NCI-H1105 treated with DMSO at 0.1 percent for 48 hours (cell line): ENCODE data around the gene SLC5A12.
A peak's percentile ranks its signal among the peaks of the same experiment; 100 is the strongest.

Experiments
- DNase-seq: peaks from one replicate; lab custom pipeline; 2025; lab: John Stamatoyannopoulos, UW

Gene SLC5A12, protein sequence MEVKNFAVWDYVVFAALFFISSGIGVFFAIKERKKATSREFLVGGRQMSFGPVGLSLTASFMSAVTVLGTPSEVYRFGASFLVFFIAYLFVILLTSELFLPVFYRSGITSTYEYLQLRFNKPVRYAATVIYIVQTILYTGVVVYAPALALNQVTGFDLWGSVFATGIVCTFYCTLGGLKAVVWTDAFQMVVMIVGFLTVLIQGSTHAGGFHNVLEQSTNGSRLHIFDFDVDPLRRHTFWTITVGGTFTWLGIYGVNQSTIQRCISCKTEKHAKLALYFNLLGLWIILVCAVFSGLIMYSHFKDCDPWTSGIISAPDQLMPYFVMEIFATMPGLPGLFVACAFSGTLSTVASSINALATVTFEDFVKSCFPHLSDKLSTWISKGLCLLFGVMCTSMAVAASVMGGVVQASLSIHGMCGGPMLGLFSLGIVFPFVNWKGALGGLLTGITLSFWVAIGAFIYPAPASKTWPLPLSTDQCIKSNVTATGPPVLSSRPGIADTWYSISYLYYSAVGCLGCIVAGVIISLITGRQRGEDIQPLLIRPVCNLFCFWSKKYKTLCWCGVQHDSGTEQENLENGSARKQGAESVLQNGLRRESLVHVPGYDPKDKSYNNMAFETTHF

DNA sequence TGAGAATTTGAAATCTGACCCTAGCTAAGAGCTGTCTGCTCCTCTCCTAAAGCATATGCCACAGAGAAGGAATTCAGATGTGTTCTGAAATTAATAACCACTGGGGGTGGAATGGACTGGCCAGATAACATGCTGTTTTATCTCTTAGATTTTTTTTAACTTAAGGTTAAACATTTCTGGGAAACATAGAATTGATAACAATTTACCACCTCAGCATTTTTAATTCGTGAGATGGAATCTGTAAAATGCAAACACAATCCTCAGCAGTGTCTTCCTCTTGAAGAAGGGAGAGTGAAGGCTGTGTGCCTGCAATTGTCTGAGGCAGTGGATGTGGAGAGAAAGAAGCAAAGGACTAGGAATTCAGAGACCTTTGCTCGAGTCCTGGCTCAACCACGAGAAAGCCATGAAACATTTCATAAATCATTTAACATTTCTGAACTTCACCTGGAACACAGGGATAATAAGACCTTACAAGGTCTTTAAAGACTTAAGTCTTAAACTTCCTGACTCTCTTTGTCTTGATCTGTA, at the start of gene SLC5A12:
TSS of gene SLC5A12 (minus strand) at position 113 of the 528 bp plus-strand sequence. CDS start 346 bp downstream, outside the sequence.
- no peak for DNase-seq

DNA sequence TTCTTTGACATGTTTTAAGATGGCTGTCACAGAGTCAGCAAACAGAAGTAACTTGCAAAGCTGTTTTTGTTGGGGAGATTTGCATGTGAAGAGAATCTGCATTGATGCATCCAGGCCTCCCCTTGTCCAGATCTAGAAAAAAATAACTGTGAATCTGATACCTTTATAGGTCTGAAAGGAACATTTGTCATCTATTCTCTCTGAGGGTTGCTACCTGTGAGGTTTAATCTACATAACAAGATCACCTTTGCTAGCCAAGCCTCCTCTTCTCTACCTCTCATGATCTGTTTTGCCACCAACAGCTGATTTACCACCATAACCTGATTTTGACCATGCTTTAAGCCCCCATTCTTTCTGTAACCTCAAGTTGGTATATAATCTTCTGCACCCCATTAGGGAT, 47.2 kb upstream of the SLC5A12 start:
- DNase-seq, result no peak

- DNase-seq, result no peak
Measured at GRCh38 chr11:26767060-26767459, 45.2 kb upstream of the SLC5A12 start.

GRCh38 chr11:26765323-26765722, 43.5 kb upstream of the SLC5A12 start:
- no peak for DNase-seq

DNA sequence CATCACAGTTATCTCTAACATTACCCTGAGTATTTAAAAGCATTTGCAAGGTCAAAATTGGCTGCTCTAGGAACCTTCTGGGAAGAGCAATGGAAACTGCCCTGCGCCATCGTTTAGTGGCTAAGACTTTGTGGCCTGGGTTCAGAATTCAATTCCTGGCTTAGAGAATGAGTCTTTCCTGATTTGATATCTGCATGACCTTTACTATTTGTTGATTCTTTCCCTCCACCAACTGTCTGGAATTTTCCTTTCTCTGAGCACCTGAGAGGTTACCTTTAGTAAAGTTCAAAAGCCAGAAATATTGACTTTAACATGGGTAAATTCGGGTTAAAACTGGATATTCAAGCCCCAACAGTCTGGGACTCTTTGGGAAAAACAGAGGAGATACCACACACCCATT, 43.0 kb upstream of the SLC5A12 start:
- no peak for DNase-seq

DNA sequence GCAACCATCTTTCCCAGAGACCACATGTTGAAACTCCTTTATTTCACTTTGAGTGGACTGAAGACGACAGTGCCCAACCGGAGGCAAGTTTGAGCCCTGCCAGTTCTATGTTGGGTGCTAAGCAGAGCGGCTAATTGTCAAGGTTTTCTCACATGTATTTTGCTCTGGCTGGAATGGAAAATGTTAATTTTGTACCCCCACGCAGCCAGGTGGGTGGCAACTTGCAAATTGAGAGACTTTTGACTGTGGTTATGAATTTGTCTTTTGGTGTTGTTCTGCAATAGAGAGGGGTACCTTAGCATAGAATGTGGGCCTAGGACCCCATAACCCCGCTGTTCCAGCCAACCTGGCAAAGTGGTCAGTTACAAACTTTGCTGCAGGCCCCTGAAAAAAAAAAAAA, 42.5 kb upstream of the SLC5A12 start:
- DNase-seq, result no peak

- no peak for DNase-seq
Measured at GRCh38 chr11:26762089-26762488, 40.2 kb upstream of the SLC5A12 start.

GRCh38 chr11:26761361-26761809, 39.5 kb upstream of the SLC5A12 start:
- no peak for DNase-seq

- no peak for DNase-seq
Measured at GRCh38 chr11:26757995-26758394, 36.1 kb upstream of the SLC5A12 start.

DNA sequence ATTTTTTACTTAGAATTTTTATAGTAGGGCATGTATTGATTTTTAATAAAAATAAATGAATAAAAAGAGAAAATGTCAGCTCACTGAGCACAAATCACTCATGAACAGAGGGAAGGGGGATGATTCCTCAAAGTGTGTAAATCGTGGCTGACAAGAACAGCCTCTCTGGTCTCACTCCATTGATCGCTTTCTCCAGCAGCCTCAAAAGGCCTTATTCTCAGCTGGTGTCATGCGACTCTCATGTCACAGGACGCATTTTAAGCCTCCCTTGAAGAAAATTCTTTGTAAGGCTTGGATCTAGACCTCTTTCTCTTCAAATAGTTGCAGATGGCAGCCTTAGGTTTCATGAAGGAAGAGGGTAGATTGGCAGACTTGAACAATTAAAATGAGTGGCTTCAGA, 33.9 kb upstream of the SLC5A12 start:
- DNase-seq, result no peak

DNA sequence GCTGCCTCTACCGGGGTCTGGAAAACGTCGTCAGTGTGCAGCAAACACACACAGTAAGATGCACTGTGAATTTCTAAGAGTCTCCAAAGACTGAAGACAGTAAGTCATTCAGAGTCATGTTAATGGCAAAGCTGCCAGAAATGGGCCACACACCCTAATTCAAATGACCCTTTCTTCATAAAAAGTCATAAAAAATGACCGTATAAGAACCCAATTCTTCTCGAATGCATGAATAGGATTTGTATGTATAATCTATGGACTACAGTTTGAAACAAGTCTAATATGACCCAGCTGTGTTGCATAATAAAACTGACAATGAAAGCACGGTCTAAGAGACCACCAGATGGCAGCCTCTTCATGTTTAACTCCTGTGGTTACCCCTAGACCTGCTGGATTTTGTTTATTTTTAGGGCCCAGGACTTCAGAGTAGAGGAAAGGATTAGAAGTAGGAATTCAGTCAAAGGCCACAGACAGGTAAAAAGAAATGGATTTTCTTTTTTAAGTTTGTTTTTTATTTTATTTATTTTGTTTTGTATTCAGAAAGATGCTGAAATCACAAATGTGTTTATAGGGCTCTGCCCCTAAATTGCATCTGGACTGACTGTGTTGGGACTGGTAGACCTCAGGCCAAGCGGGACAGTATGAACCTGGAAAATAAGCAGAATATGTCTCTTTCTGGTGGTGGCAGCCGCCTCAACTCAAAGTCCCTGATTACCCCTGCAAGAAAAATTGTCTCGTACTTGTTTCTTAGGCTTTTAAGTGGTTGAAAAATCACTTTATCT, 32.1 kb upstream of the SLC5A12 start:
- peak; percentile 70 for DNase-seq

DNA sequence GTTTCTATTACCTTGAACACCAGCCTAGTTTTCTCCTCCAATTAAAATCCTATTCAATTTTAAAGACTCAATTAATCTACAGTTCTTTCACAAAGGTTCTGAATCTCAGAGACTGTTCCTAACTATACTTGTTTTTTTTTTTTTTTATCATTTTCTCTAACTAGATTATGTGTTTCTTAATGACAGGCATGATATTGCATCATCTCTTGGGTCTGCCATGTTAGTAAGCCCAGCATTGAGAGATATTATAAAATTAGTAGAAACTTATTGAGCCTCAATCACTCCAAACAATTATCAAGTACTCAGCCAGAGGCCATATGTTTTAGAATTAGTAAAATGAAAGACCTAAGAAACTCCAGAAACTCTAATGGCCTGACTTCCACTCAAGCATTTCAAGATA, 28.1 kb upstream of the SLC5A12 start:
- DNase-seq, result no peak

GRCh38 chr11:26743622-26744021, 21.8 kb upstream of the SLC5A12 start:
- DNase-seq, result no peak

DNA sequence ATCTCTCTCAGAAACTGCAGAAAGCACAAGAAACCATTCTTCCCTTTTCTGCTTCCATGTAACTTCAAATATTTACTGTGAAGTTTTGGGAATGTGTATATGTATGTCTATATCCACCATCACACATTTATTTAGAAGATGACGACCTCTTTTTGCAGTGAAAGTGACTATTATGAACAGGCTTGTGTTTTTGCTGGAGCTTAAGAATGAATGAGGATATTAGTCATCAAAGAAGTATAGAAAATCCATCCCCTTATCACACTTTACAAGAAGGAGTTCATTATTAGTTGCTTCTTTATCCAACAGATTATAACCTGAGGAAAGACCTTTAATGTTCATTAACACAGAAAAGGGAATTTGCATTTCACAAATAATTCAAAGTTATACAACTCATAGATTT, 21.1 kb upstream of the SLC5A12 start:
- no peak for DNase-seq

DNA sequence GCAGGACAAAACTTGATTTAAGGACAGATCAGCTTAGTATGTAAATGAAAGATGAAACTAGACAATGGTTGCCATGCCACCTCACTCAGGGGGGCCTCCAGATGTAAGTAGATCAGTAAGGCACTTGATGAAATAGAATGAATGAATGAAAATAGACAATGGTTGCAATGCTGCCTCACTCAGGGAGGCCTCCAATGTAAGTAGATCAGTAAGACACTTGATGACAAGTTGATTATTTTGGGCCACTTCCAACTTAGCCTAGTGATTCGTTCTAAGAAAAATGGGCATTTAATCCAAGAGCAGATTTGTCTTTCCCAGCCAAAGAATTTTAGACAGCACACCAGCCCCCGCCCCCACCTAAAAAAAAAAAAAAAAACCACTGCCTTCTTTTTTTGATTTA, 19.2 kb upstream of the SLC5A12 start:
- DNase-seq, result peak; percentile 39

DNA sequence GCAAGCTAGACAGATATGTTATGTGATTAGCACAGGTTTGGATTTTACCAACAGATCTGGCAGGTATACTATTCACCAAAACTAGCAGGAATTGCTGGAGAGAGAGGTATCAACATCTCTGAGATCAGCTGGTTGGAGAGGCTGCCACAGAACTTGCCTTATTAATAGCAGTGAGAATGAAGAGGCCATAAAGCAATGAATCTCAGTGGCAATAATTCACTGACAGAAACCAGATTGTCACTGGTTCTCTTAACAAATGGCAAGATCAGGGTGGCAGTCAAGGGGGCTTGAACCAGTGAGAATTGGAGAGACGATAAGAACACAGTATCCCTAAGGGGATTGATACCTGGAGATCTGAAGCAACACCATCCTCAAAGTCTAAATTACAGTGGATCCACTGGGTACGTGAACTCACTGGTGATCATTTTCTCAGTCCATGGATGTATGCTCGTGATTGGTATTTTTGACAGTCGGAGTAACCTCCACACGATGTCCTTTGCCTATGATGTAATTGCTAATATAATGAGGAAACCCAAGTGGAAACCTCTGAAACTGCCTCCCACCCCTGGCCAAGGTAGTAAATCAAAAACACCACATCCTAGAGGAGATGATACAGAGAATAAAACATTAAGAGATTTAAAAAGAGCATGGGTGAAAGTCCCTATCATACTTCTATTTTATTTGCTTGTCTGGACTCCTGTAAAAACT, 17.7 kb upstream of the SLC5A12 start:
- no peak for DNase-seq

- DNase-seq, result no peak
Measured at GRCh38 chr11:26734691-26735090, 12.8 kb upstream of the SLC5A12 start.

DNA sequence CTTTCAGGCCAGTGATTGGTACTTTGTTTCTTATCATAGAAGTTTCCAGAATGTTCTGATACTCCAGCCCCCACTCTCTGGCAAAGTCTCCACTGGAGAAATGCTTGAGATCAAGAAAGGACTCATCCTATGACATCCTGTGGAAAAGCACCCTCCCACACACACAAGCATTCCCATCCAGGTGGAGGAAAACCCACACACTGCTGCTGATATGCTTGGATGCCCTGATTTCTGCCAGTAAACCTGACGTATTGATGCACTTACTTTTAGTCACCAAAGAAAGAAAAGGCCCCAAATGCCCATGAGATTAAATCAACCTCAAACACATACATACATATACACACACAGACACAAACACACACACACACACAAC, 9.2 kb upstream of the SLC5A12 start:
- DNase-seq, result no peak

DNA sequence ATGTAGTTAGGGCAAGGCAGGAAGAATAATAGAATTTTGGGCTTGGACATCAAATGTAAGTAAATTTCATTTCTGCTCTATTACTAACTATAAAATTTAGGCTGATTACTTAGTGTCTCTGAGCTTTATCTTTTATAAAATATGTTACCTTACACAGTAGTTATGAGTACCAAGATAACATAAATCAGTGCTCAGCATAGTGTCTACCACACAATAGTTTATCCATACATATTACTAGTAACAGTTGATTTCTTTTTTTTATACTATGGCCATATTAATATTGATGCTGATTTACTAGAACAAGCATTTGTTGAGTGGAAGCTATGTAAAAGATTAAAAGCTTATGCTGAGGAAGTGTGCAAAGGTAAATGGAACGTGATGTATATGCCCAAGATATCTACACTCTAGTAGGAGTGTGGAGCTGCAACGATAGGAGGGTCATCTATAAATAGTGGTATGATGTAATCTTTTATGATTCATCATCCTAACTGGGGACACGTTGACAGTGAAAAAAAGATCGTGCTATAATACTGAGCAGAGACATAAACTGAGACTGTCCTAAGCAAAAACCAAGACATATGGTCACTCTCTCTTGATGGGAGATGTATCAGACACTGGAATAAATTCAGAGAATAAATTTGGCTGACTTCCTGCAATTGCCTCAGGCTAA, 8.7 kb upstream of the SLC5A12 start:
- DNase-seq, result no peak

- no peak for DNase-seq
Measured at GRCh38 chr11:26729284-26729683, 7.4 kb upstream of the SLC5A12 start.

- no peak for DNase-seq
Measured at GRCh38 chr11:26726960-26727359, 5.1 kb upstream of the SLC5A12 start.
